Mucosa of gallbladder (tissue), 1 donor: ENCODE data around the gene COL19A1. TPM values are rescaled to one million over a fixed set of nuclear protein-coding genes. Genes with fewer than 3 reads are reported as not detected.

Experiments
- DNase-seq: peaks from one replicate; pipeline ENCODE4 v3.0.0-alpha.2; 2020; ENCODE audit warnings: low spot score
- total RNA-seq: library from RNA; stranded (reverse); gene quantifications from one replicate; pipeline ENCODE4 v1.2.1, GENCODE V29; 2021
- donor health status: DM: no; HTN: no; CAD: no.

The COL19A1 gene
- total RNA-seq, 1 donor from 2014 or later: 0.49 TPM

GRCh38 chr6:70060680-70061079, 194.3 kb downstream of the COL19A1 start:
- DNase-seq: no peak

- DNase-seq: no peak
Observed at GRCh38 chr6:70061546-70061945, 195.2 kb downstream of the COL19A1 start.

- DNase-seq: no peak
Observed at GRCh38 chr6:70062010-70062409, 195.7 kb downstream of the COL19A1 start.

GRCh38 chr6:70072540-70073179, 206.3 kb downstream of the COL19A1 start:
- DNase-seq: no peak

DNA sequence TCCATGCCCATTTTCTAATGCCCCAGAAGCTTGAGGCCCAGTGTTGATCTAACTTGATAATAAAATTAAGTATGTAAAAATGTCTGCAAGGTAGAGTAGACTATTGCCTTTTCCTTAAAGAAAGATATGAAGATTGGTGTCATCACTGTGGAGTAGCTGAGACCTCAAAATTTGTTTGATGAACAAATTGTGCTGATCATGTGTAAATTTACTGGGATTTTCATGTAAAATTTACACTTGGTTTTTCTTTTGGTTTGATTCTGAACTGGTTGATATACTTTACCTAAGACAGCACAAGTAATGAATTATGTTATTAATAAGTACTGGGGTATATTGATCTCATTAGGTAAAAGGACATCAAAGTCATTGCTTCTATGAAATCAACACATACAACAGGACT, 207.3 kb downstream of the COL19A1 start:
- no peak for DNase-seq

DNA sequence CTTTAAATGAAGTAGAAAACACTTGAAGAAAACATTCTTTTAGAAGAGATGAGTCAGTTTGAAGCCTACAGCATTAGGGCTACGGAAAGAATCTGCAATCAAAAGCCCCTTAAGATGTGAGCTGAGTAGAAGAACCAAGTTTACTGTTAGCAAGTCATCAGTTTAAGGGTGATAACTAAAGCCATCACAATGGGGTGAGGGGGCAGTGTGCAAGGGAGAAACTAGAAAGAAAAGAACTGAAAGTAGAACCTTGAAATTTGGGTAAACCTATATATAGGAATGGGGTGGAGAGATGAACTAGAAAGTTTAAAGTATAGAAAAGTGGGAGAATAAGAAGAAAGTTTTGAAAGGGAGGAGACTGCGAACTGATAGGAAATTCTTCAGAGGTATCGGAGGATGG, 212.9 kb downstream of the COL19A1 start:
- DNase-seq: no peak

GRCh38 chr6:70080443-70081070, 214.2 kb downstream of the COL19A1 start:
- no peak for DNase-seq

DNA sequence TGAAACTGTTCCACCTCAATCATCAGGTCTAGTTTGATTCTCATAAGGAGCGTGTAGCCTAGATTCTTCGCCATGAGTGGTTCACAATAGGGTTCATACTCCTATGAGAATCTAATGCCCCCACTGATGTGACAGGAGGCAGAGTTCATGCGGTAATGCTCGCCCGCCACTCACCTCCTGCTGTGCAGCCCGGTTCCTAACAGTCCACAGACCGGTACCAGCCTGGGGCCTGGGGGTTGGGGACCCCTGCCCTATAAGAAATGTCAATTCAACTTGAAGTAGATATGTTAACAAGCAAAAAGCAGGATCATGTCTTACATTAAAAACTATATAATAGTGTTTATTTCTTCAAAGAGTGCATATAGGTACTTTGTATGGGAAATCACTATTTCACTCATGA, 216.5 kb downstream of the COL19A1 start:
- DNase-seq: no peak

GRCh38 chr6:70086806-70087205, 220.4 kb downstream of the COL19A1 start:
- no peak for DNase-seq

GRCh38 chr6:70094156-70094555, 227.8 kb downstream of the COL19A1 start:
- no peak for DNase-seq

- DNase-seq: peak; percentile 27
Observed at GRCh38 chr6:70099732-70100131, 233.4 kb downstream of the COL19A1 start.

DNA sequence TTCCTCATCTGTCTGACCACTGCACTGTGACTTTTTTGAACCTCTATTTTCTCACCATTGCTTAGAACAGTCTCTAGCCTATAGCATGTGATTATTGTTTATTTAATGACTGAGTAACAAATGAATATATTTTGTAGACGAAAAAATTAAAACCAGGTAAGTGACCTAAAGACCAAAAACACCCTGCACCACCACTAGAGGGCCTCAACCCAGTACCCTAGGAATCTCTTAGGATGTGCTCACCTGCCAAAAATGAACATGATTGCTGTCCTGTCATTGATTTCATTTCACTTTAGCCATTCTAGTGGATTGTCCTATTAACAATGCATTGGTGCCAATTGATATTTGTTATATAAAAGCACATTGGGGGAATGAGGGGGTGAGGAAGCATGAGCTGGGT, 237.4 kb downstream of the COL19A1 start:
- DNase-seq: no peak

DNA sequence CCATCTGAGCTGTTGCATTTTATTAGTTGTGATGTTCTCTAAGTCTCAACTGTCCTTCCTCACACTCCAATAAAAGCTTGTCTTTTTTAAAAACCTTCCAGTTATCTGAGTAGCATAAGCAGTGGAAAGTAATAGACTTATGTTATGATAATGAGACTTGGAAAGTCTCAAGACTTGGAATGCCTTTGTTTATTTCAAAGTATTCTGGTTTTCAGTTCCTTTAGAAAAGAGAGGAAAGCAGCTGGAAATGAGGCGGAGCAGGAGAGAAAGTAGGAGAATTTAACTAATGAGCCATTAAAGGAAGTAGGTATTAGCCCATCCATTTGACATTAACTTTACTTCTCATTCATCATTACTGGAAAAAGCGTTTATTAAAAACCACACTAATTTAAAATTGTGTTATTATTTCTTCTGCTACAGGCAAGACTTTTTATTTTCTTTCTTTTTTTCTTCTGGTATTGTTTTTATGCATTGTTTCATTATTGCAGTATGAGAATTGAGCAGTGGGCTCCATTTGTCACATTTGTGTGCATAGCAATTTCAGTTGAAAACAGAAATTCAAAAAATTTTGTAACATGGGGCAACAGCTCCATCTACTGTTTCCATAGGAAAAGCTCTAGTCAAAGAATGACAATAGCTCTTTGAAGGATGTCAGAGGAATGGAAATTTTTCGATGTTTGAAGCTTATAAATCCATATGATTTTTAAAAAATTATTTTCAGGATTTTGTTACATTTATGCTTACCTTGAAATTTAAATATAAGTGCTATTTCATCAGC, 241.7 kb downstream of the COL19A1 start:
- DNase-seq: no peak

DNA sequence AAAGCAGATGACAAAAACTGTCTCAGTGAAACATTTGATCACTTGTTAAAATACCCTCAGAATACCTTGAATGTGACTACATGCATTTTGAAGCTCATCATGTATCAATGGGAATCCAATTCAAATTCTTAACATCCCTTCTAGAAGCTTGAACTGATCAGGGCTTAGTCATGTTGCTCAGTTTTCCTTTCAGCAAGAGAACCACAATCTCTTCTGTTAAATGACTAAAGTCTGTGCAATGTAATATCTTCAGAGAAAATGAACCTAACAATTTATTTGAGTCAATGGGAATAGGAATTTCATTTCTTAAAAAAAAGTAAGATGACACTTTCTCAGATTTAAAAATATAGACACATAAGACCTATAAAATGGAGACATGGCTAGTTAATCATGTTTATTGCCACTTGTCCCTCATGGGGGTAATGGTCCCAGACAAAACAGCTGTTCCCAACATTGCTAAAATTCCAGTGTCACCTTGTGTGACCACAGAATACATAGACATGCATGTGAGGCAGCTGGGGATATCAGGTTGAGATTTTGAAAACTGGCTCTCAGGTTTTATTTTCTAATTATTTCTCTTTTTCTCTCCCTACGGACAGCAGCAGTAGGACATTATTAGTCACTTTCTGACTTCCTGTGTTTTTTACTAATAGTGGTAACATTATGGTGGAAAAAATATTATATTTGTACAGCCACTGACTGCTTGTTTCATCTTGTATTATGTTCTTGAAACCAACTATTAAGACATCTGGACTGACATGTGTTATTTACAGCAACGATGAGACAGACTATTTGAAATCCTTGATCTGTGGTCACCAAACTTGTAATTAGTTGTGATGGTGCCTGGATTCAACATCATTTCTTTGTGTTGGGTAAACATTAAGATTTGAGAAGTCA, 244.0 kb downstream of the COL19A1 start:
- no peak for DNase-seq

GRCh38 chr6:70111737-70112136, 245.4 kb downstream of the COL19A1 start:
- DNase-seq: no peak

DNA sequence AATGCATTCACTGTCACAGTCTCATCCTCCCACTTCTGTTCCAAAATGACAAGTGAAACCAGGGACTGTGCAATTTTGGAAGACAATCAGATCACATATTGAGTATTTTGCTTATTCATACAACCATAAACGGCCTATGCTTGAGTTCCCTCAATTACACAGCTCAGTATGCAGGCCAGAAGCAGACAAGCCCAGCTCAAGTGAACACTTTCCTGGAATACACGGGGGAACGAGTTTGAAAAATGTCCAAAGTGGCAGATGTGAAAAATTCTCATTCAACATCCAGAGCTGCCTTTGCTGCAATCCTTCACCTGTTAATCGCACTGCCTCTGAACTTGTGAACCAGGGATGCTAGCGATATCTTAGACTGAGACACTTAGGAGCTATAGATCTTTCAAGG, 246.4 kb downstream of the COL19A1 start:
- DNase-seq: no peak

GRCh38 chr6:70113171-70113570, 246.8 kb downstream of the COL19A1 start:
- no peak for DNase-seq

- DNase-seq: no peak
Observed at GRCh38 chr6:70118670-70119069, 252.3 kb downstream of the COL19A1 start.

- peak; percentile 48 for DNase-seq
Observed at GRCh38 chr6:70119218-70119835, 253.0 kb downstream of the COL19A1 start.

DNA sequence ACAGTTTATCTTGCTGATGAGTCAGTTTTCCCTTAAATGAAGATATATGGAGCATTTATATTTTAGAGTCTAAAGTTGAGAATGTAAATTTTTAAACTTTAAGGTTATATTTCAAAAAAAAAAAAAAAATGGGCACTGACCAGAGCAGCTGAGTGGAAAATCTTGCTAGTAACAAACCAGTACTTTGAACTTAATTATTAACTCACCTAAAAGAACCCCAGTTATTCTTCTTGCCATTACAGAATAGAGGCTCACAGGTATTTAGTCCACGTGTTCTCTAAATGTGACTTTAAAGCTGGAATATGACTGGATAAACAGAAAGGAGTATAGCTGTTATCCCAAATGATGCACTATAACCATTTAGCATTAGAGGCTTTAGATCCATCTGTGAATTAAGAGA, 258.1 kb downstream of the COL19A1 start:
- DNase-seq: no peak

DNA sequence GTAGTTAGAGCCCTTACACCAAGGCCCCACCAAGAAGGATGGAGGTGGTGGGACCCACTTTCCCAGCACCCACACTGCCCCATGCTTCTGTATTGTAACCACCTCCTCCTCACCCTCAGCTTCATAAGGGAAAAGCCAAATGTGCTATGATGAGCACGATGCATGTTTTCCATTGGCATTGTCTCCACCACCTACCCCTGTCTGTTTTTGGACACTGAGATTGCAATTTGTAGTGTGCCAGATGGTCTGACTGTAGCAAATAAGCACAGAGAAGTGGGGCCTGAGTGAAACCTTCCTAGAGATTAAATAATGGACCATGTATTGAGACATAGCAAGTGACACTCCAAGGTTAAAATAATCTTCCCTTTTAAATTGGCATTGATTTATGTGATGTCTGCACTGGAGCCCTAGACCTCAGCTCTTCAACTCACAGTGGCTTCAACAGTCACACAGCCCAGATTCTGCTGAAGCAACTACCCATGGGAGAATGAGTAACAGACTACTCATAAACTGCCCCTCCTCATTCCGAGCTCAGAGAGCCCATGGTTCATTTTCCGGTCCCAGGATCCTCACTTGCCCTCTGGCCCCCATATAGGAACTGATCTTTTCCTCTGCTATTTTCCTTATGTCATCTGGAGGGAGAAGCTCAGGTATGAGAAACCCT, 258.7 kb downstream of the COL19A1 start:
- no peak for DNase-seq
